Stimulated activated CD4-positive, alpha-beta T cell treated with anti-CD3 and anti-CD28 coated beads, Interleukin-1b, Interleukin-23, amount 100 ng/mL, for 24 hours (primary cell): ENCODE measurements around the gene NSRP1.
"Not testable (repeated sequence)": the region's sequence is repeated elsewhere in the genome, so short reads cannot be mapped to it uniquely, and the experiment has no call there.

Source experiments
- DNase-seq, 4 experiments: peaks; one replicate each; pipeline ENCODE4 v3.0.0-alpha.2; 2020; ENCODE audit warnings: low read depth in 4 of 4, low spot score in 1 of 4

NSRP1 gene

GRCh38 chr17:30220414-30220813, 103.8 kb downstream of the NSRP1 start:
- DNase-seq: no peak

- no peak for DNase-seq
These were observed 104.7 kb downstream of the NSRP1 start for GRCh38 chr17:30221346-30221745.

GRCh38 chr17:30222251-30222650, 105.6 kb downstream of the NSRP1 start:
- no peak for DNase-seq

- DNase-seq: no peak
These were observed 106.1 kb downstream of the NSRP1 start for GRCh38 chr17:30222721-30223175.

- no peak for DNase-seq
These were observed 107.9 kb downstream of the NSRP1 start for GRCh38 chr17:30224419-30224960.

- no peak for DNase-seq
These were observed 108.5 kb downstream of the NSRP1 start for GRCh38 chr17:30225112-30225511.

GRCh38 chr17:30225919-30226553, 109.4 kb downstream of the NSRP1 start:
- no peak for DNase-seq

GRCh38 chr17:30226878-30227277, 110.3 kb downstream of the NSRP1 start:
- DNase-seq: no peak

- DNase-seq: no peak
These were observed 111.4 kb downstream of the NSRP1 start for GRCh38 chr17:30228011-30228410.

GRCh38 chr17:30229012-30229411, 112.4 kb downstream of the NSRP1 start:
- DNase-seq: no peak

- DNase-seq: not testable (repeated sequence)
These were observed 113.4 kb downstream of the NSRP1 start for GRCh38 chr17:30230009-30230408.

- no peak for DNase-seq
These were observed 114.0 kb downstream of the NSRP1 start for GRCh38 chr17:30230596-30231125.

GRCh38 chr17:30232015-30232823, 115.6 kb downstream of the NSRP1 start:
- DNase-seq: no peak

- no peak for DNase-seq
These were observed 116.3 kb downstream of the NSRP1 start for GRCh38 chr17:30232824-30233427.

GRCh38 chr17:30234296-30234695, 117.7 kb downstream of the NSRP1 start:
- DNase-seq: no peak

GRCh38 chr17:30234964-30235363, 118.3 kb downstream of the NSRP1 start:
- no peak for DNase-seq

- no peak for DNase-seq
These were observed 119.0 kb downstream of the NSRP1 start, which contains the start of gene SLC6A4 for GRCh38 chr17:30235386-30236296. SLC6A4 (minus strand) TSS chr17:30235697; CDS start chr17:30221958, 13,739 bp downstream.
